GM12865 (cell line): ENCODE data around the gene C8G.
A peak's percentile ranks its signal among the peaks of the same experiment; 100 is the strongest.

Experiments
- DNase-seq: peaks from one replicate; pipeline ENCODE4 v3.0.0; 2010; ENCODE audit warnings: low read depth
- H3K4me3 ChIP-seq: 2 replicates; pipeline ENCODE4 v1.5.1; 2011; ENCODE audit warnings: mild to moderate bottlenecking, low read depth, low read length, control low read depth
- TF ChIP-seq, protein P1 (sequence below): IDR thresholded peaks from 2 replicates; pipeline ENCODE4 v1.5.1; 2011; ENCODE audit warnings: low read length, control low read depth, low read depth, inconsistent platforms; ENCODE audit not compliant: insufficient read depth; ENCODE audit errors: missing control alignments

C8G gene

DNA sequence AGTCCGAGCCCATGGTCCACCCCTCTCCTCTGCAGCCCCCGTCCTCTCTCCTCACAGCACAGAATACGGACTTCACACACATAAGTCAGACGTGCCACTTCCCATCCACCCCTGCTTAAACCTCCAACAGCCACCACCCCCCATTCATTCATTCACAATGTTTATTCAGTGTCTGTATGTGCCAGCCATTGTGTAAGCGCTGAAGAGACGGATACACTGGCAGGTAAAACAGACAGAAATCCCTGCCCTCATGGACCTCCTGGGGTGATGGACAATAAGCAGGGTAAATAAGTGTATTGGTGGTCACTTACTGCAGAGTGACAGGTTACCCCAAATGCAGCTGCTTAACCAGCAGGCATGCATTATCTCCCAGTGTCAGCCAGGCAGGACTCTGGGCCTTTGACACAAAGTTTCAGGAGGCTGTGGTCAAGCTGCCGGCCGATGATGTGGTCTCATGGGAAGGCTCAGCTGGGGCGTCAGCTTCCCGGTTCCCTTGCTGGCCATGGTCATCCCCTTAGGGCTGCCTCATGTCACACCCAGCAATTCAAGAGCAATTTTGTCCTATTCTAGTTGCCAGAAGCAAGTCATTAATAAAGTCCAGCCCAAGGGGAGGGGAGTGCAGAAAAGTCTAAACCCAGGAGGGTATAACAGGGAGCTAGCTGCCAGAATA, 45.3 kb downstream of the C8G start:
- H3K4me3 ChIP-seq: no peak overlapping the region
- no peak for DNase-seq
- TF ChIP-seq, protein P1, sequence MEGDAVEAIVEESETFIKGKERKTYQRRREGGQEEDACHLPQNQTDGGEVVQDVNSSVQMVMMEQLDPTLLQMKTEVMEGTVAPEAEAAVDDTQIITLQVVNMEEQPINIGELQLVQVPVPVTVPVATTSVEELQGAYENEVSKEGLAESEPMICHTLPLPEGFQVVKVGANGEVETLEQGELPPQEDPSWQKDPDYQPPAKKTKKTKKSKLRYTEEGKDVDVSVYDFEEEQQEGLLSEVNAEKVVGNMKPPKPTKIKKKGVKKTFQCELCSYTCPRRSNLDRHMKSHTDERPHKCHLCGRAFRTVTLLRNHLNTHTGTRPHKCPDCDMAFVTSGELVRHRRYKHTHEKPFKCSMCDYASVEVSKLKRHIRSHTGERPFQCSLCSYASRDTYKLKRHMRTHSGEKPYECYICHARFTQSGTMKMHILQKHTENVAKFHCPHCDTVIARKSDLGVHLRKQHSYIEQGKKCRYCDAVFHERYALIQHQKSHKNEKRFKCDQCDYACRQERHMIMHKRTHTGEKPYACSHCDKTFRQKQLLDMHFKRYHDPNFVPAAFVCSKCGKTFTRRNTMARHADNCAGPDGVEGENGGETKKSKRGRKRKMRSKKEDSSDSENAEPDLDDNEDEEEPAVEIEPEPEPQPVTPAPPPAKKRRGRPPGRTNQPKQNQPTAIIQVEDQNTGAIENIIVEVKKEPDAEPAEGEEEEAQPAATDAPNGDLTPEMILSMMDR: no peak

- H3K4me3 ChIP-seq: peak within 1 kb of the TSS; percentile 55
- DNase-seq: peak; percentile 94
- TF ChIP-seq, protein P1: no peak
Measured at GRCh38 chr9:136991993-136992818, 47.2 kb downstream of the C8G start, which contains the start of gene PAXX. PAXX (plus strand) TSS chr9:136992422; CDS start chr9:136992444, 22 bp downstream.

GRCh38 chr9:136992819-136993369, 47.9 kb downstream of the C8G start:
- TF ChIP-seq, protein P1: no peak
- DNase-seq: no peak
- H3K4me3 ChIP-seq: peak overlapping the region; percentile 55

GRCh38 chr9:136994180-136994887, 49.3 kb downstream of the C8G start:
- H3K4me3 ChIP-seq: no peak overlapping the region
- TF ChIP-seq, protein P1: no peak
- no peak for DNase-seq

- no peak for DNase-seq
- TF ChIP-seq, protein P1: no peak
Measured at GRCh38 chr9:136994888-136995230, 49.8 kb downstream of the C8G start.

GRCh38 chr9:136995362-136995761, 50.3 kb downstream of the C8G start:
- TF ChIP-seq, protein P1: no peak
- DNase-seq: no peak
- no peak overlapping the region for H3K4me3 ChIP-seq

More at GRCh38 chr9:136994888-136995230, 49.8 kb downstream of the C8G start:
- no peak overlapping the region for H3K4me3 ChIP-seq
